Endometrial microvascular endothelial cells (primary cell): ENCODE results near the gene KIF16B. TPM values are rescaled to one million over a fixed set of nuclear protein-coding genes. Genes with fewer than 3 reads are reported as not detected.

ENCODE experiments used
- in situ Hi-C: cut with HindIII; loops from 2 replicates; pipeline ENCODE4 v1.10.0; 2017; ENCODE audit warnings: low sequenced_read_pairs, low pct_unique_long_range_greater_than_20kb; ENCODE audit errors: inconsistent ontology term
- total RNA-seq: library from RNA; depleted of rRNA; stranded (reverse); fragments of >200 nt; gene quantifications from one replicate; pipeline ENCODE4 v1.2.3, GENCODE V29; 2015; ENCODE audit errors: inconsistent ontology term

Gene KIF16B
- total RNA-seq, 1 donor from 2014 or later: 12.1 TPM

DNA sequence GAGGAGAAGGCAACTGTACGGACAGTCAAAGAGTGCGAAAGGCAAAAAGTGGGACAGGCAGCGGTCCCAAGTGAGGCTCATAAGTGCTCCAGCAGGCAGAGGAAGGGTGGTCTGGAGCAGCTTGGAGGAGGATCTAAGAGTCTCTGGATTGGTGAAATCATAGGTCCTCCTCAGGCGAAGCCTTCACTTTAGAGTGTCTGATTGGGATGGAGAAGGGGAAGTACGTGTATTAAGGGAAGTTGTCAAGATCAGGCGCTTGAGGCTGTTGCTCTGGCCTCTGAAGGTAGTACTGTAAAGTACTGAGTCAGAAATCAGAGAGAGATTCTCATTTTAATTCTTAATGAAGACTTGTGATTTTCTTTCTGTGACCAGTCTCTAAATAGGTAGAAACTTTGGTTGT is 185.6 kb downstream of the KIF16B start:
- in situ Hi-C loops: no loop called here

DNA sequence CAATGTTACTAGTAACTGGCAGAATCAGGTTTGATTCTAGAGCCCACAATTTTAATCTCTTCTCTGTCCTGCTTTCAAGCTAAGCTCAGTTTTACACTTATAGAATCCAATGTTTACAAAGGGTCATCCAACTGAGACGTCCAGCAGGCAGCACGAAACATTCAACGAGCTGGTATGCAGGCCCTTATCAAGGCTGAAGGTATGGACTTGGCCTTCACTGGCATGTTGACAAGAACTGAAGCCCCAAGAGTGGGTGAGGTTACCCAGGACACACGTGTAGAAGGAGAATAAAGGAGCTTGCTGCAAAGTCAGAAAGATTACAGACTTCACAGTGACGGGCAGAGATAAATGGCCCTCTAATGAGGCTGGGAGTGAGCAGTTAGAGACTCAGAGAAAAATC is 187.4 kb downstream of the KIF16B start:
- in situ Hi-C loops: no loop called here

DNA sequence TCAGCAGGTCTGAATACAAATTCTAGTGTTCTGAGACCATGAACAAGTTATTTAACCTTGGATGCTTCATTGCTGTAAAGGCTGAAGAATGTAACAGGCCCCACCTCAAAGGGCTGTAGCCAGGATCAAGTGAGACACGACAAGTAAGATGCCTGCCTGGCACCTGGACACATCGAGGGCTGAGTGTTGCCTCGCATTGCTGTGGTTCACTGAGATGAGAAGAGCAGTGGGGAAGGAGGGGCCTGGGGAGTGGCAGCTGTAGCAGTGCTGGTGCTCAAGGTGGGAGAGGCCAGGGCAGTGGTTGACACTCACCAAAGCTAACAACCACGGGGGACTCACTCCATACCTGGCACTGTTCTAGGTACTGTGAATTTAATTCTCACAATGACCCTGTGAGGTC is 187.8 kb downstream of the KIF16B start:
- in situ Hi-C loops: no loop called here

DNA sequence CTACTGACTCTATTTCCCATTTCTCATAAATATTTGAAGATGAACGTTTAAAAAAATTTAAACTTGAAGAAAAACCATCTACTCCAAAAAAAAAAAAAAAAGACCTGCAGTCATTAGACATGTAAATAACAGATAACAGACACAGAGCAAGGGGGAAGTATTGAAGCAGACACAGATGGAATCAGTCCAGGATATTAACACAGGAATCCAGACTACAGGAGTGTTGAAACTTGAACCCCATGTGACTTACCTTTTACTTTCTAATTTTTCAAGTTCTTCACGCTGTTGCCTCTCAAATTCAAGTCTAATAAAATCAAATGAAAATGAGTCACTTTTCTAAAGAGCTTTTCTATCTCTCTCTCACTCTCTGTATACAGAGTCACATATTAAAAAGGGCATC is 191.8 kb downstream of the KIF16B start:
- in situ Hi-C loops: no loop called here

DNA sequence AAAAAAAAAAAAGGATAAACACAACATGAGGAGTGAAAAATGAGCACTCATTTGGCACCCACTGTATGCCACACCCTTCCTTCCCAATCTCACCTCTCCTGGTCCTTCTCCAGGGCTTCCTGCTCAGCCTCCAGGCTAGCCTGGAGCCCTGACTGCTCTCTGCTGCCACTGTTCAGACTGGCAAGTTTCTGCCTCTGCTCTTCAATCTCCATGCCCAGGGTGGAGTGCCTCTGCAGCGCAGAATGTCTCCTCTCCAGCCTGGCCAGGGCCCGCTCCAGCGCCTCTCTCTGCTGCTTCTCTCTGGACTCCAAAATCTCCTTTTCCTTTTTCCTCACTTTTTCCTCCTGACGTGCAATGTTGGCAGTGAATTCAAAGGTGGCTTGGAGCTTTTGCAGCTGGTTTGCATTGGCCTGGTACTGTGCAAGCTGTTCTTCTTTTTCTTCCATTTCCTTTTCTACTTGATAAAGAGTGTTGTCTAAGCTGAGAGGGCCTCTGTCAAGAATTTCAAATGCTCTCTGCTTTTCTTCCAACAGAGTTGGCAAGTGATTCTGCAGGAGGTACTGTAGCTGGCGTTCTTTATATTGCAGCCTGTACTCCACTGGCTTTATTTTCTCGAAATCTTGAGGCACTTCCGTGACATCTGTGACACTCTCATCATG is 194.4 kb downstream of the KIF16B start:
- in situ Hi-C loops: no loop called here

DNA sequence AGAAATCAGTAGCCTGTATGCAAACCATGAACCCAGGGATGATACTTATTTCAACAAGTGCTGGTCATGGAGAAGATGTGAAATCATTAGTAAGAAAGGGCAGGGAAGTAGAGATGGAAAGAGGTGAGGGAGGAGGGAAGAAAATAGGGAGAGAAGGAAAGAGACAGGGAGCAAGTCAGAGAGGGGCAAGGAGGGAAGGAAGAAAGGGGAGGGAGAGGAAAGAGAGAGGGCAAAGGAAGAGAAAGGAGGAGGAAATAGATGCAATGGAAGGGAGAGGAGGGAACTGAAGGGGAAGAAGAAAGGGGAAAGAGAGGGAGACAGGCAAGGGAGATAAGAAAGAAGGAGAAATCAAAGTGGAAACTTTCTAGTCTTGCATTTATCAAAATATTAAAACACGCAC is 195.1 kb downstream of the KIF16B start:
- in situ Hi-C loops: no loop called here

DNA sequence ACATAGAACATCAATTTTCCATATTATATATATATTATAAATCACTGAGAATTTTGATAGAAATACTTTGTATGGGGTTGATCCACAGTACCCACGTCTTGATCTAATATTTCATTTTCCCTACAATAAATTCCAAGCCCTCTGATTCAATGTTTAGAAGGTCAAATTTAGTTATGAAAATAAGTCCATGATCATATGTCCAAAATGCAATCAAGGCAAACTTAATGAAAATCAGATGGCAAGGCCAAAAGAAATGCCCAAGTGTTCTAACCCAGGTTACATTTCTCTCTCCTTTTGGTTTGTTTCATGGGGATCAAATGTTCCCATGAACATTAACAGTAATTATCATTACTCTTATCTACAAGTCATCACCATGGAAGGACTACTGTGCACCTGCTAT is 203.8 kb downstream of the KIF16B start:
- in situ Hi-C loops: no loop called here

DNA sequence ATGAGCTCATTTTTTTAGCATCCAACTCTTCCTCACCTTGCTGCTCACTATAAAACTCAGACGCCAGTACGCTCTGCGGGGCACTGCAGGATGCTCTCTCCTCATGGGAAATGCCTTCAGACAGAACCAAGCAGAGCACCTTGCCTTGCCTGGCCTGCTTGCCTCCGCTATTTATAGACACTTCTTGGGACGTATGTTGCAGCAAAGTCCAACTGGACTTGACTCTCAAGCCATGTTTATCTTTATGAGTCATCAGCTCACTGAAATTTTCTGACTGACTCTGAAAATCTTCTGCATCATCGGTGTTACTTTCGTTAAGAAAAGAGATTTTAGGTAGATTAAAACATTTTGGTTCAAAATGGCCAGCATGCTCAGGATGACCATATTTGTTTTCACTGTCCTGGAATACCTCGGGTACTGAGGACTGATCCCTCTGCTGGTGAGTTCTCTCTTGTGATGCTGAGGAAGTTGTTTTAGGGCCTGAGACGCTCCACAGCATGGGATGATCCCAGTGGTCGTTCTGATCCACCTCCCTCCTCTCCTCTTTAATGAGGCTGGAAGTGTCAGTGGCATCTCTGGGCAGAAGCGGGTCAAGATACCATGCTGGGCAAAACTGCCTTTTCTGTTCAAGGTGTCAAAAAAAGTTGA is 204.5 kb downstream of the KIF16B start:
- in situ Hi-C loops: no loop called here

DNA sequence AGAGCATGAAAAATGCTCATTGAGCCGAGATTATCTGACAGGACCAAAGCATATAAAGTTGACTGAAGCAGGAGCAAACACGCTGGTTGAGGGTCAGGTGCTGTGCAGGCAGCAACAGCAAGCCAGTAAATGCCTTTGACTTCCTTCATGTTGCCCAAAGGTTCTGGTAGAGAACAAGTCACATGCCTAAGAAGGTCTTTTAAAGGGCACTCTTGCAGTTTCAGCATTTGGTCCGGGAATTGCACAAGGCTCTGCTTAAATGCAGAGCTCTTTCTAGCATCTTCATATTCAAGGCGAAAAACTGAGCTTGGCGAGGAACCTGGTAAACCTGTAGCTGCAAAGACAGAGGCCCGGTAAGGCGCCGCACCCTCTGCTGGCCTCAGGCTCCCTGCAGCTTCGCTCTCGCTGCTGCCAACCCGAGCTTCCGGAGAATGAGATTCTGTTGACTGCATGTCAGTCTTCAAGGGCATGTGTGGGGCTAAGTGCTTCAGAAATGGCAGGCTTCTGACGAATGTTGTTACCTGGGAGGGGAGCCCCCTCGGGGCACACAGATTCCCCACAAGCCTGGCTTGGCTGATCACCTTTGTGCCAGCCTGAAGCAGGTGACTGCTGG is 205.2 kb downstream of the KIF16B start:
- in situ Hi-C loops: no loop called here

DNA sequence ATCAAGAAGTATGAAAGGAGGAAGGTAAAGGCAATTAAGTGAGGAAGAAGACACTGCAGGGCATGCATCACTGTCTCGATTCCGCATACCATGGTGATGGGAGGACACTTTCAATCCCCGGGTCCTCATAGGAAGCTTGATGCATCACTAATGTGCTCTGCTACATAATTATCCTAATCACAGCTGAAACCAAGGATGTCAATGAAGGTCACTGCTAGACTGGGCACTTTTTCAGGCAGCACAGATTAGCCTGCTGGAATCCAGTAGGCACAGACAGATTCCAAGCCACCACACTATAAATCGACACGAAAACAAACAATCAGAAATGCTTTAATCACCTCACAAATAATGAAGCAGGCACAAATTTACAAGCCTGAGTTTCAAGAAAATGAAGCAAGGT is 206.7 kb downstream of the KIF16B start:
- in situ Hi-C loops: no loop called here

DNA sequence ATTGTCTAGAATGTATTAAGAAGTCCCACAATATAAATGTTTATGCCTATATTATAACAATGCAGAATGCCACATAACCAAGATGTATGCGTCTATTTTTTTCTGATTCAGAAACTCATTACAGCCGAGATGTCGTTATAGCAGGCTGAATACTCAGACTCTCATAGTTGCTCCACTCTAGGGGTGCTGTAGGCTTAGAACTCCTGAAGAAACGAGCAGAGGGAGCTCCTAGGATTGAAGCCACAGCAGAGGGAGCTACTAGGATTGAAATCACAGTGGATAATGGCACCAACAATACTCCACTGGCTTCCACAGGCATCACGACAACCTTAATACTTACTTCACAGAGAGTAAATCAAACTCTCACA is 208.9 kb downstream of the KIF16B start:
- in situ Hi-C loops: no loop called here

DNA sequence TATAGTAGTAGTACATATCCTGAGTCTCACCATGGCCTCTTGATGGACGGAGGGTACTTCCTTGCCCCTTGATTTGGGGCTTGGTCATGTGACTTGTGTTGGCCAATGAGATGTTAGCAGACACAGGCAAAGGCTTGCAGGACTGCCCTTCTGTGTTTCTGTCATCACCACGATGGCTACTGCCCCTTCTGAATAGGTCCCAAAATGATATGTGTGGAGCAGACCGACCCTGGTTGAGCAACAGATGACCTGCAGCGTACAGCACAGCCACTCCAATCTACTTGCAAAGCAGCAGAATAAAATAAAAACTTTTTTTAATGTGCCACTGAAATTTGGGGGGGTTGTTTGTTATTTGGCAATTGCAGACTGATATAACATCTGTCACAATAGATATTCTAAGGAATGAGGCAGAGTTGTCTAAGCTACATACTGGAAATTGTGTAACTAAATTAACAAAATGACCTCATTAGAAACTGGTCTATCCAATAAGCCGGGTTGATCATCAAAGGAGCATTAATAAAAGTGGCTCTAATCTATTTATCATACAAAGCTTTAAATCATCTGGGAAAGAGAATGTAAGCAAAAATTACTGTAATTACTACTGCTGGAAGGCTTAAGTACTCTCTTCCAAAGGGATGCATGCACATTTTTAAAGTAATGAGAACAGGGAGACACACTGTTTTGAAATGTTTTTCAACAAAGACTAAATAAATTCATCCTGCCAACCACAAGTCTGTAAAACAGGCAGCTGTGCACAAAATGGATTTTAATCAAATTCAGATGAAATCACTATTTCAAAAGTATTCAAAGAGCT is 209.5 kb downstream of the KIF16B start:
- in situ Hi-C loops: no loop called here

DNA sequence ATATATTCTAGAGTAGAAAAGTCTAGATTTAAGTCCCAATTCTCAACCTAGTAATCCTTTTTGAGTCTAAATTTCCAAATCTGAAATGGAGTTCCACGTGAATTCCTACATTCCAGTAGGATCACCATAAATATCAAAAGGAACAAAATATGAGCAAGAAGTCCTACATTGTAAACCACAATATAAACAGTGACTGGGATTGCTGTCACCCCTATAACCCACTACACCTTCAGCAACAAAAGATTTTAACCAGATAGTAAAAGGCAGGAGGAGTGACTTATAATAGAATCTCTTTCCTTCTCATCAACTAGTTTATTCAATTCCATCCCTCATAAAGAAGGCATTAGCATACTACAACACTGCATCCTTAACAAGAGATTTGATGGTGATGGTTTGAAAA is 210.6 kb downstream of the KIF16B start:
- in situ Hi-C loops: no loop called here

DNA sequence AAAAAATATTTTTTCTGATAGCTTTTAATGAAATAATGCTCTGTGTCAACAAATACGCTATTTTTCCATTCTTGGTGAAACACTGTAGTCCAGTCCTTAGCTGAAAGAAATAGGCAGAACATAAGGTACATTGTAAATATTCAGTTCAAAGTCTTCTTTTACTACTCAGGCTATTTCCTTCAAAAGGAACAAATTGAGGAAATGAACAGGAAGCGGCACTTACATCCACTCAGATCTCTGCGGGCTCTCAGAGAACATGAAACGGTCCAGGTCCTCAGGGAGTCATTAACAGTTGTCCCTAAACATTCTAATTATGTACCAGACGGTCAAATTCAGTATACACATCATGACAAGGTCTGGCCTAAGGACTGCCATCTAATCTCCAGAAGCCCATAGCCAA is 212.6 kb downstream of the KIF16B start:
- in situ Hi-C loops: no loop called here

DNA sequence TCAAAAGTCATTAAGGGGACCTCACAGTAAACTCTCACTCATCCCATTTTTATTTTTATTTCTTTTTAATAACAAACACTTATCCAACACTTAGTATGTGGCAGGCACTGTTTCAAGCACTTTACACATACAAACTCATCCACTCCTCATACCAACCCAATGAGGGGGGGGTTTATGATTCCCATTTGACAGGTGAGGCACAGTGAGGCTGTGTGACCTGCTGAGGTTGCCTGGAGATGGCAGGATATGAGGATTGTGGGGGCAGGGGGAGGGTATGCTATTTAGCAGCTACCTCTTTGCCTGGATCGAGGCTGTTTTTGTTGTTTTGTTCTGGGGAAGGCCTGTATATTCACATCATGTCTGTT is 219.8 kb downstream of the KIF16B start:
- in situ Hi-C loops: no loop called here

DNA sequence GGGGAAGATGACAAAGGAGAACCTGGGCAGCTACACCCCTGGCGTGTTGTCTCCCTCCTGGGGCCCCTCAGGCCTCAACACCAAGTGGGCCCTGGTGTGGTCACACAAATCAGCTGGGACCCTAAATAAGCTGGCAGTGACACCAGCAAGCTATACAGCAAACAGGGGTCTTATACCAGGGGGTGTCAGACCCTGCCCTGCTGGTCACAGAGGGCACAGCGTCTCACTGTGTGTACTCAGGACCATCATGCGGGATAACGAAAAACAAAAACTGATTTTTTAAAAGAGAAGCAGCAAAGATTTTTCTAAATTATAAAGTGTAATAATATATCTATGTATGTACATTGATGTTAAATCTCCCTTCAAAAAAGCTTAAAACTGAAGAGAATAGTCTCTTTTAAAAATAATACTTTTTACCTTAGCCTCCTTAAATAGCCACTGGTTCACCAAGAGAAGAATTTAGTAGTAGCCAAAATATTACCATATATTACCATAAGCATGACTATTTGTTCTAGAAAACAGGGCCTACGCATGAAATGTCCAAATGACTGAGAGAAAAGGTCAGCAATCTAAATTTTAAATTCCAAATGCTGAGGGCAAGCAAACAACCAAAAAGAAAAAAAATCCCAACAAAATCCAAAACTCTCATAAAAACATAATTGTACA is 220.4 kb downstream of the KIF16B start:
- in situ Hi-C loops: no loop called here

DNA sequence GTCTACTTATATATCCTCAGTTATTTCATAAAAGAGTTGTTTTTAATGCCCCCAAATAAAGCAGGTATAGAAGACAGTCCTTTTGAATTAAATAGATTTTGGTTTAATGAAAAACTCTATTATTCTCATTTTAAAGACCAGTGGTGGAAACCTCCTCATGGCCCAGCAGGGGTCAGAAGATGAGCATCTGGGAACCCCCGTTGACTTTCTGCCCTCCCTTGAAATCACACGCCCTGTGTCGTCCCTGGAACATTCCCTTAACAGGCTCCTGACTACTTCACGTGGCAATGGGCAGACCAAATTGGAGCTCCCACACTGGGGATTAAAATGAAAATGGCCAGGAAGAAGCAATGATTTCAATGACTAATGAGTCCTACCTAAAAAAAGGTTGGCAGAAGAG is 220.9 kb downstream of the KIF16B start:
- in situ Hi-C loops: no loop called here

DNA sequence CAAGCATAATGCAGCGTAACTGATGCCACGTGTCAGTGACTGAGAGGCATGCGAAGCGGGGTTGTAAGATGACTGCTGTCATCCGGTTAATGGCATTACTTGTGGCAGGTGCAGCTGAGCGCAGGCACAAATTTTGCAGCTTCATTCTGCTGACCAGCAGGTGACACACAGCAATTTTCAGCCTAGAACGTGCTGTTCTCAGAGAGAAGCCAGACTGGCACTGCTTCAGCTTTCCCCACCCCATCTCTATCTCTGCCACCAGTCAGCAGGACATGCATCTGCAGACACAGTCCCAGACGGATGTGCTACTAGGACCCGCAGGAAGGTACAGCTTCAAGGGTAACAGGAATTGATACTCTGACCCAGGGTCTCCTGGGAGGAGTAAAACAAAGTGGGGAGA is 221.8 kb downstream of the KIF16B start:
- in situ Hi-C loops: no loop called here

DNA sequence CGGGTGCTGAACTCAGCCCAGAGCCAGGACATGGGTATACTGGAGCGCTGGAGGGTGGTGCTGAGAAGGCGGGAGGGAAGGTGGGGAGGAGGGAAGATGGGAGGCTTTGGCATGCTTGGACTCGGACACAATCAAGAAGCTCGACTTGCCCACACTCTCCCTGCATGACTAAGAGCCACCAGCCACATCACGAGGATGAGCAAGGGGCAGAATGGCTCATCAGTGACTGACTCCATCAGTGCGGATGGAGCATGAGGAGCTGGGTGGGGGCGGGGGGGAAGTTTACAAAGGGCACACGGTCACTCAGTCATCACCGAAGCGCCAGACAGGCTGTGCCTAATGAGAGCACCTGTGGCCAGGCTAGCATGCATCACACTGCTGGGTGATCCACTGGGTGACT is 222.8 kb downstream of the KIF16B start:
- in situ Hi-C loops: no loop called here
